Mesendoderm (in vitro differentiated cells): Measurements from ENCODE around the gene GSTM1.
"Not testable (repeated sequence)": the region's sequence is repeated elsewhere in the genome, so short reads cannot be mapped to it uniquely, and the experiment has no call there.

Experiments used
- DNase-seq: peaks from one replicate; pipeline ENCODE4 v3.0.0; 2013
- H2AK5ac ChIP-seq: 2 replicates; pipeline ENCODE4 v1.6.1; 2013; ENCODE audit warnings: low read length, inconsistent platforms
- H2BK120ac ChIP-seq: 2 replicates; pipeline ENCODE4 v1.6.1; 2013; ENCODE audit warnings: low read depth, mild to moderate bottlenecking, low read length, moderate library complexity, mixed read lengths
- H2BK15ac ChIP-seq: replicated peaks from 2 replicates; pipeline ENCODE4 v1.6.1; 2013; ENCODE audit warnings: low read depth, mild to moderate bottlenecking, moderate library complexity
- H2BK5ac ChIP-seq: 2 replicates; pipeline ENCODE4 v1.6.1; 2013; ENCODE audit warnings: low read length, inconsistent platforms
- H3K18ac ChIP-seq: 2 replicates; pipeline ENCODE4 v1.6.1; 2013; ENCODE audit warnings: mild to moderate bottlenecking, low read length, mixed read lengths
- H3K23ac ChIP-seq: one replicate; pipeline ENCODE4 v1.6.1; 2013; ENCODE audit warnings: low read length
- H3K27ac ChIP-seq: 2 replicates; pipeline ENCODE4 v1.5.1; 2013; ENCODE audit warnings: low read depth, mild to moderate bottlenecking, inconsistent platforms, low read length, moderate library complexity
- H3K27me3 ChIP-seq: 2 replicates; pipeline ENCODE4 v1.6.1; 2013; ENCODE audit warnings: low read length, control low read depth, mild to moderate bottlenecking, inconsistent platforms; ENCODE audit not compliant: insufficient read depth, poor library complexity
- H3K36me3 ChIP-seq: 2 replicates; pipeline ENCODE4 v1.6.1; 2013; ENCODE audit warnings: low read length, inconsistent platforms; ENCODE audit not compliant: control insufficient read depth, insufficient read depth
- H3K4ac ChIP-seq: one replicate; pipeline ENCODE4 v1.6.1; 2013; ENCODE audit warnings: low read depth, mild to moderate bottlenecking, low read length, moderate library complexity
- H3K4me1 ChIP-seq: 2 replicates; pipeline ENCODE4 v1.6.1; 2013; ENCODE audit warnings: low read depth, low read length, inconsistent platforms; ENCODE audit not compliant: control insufficient read depth
- H3K4me2 ChIP-seq: 2 replicates; pipeline ENCODE4 v1.6.1; 2013; ENCODE audit warnings: low read length
- H3K4me3 ChIP-seq: 2 replicates; pipeline ENCODE4 v1.5.1; 2013; ENCODE audit warnings: mild to moderate bottlenecking, low read length
- H3K56ac ChIP-seq: one replicate; pipeline ENCODE4 v1.6.1; 2013; ENCODE audit warnings: low read length
- H3K79me1 ChIP-seq: 2 replicates; pipeline ENCODE4 v1.6.1; 2013; ENCODE audit warnings: low read length, inconsistent platforms
- H3K79me2 ChIP-seq: 2 replicates; pipeline ENCODE4 v1.6.1; 2013; ENCODE audit warnings: mild to moderate bottlenecking, low read length; ENCODE audit not compliant: control insufficient read depth, insufficient read depth
- H3K9ac ChIP-seq: 2 replicates; pipeline ENCODE4 v1.6.1; 2013; ENCODE audit warnings: low read length, inconsistent platforms
- H4K5ac ChIP-seq: one replicate; pipeline ENCODE4 v1.6.1; 2013; ENCODE audit warnings: low read length
- H4K8ac ChIP-seq: one replicate; pipeline ENCODE4 v1.6.1; 2013; ENCODE audit warnings: low read depth, mild to moderate bottlenecking, control low read depth, low read length, moderate library complexity
- WGBS: extraction: QIAGEN DNeasy Blood & Tissue Kit; methylation state at CpG from one replicate; pipeline ENCODE4 v1.1.7; 2013; ENCODE audit warnings: low lambda C conversion rate, missing lambda C conversion rate; ENCODE audit not compliant: insufficient coverage; ENCODE audit errors: extremely low coverage; 5-methylcytosine and 5-hydroxymethylcytosine counted together

The GSTM1 gene

DNA sequence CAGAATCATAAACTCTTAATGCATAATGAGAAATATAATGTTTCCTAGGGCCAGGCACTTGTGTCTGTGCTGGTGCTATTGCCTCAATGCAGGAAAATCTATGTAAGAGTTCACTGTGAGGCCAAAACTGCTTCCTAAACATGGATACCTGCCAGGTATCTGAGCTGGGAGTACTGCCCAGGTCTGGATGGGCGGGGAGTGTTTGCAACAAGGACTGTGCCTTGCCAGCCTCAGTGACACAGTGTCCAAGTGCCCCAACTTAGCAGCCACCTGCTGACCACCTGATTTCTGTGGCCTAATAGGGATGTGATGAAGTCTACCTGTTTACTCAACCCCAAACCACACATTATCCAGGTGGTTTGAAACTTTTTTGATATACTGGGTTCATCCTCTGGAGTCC is 2.2 kb upstream of the GSTM1 start:
- H2BK5ac ChIP-seq, H3K27ac ChIP-seq, H3K4me1 ChIP-seq, H3K79me2 ChIP-seq, H2AK5ac ChIP-seq, H2BK120ac ChIP-seq, H3K18ac ChIP-seq, H3K4me3 ChIP-seq, H3K23ac ChIP-seq, H3K27me3 ChIP-seq, H4K5ac ChIP-seq, H3K4ac ChIP-seq, H3K79me1 ChIP-seq, H3K9ac ChIP-seq, H3K56ac ChIP-seq, DNase-seq, H4K8ac ChIP-seq, H2BK15ac ChIP-seq, H3K36me3 ChIP-seq, H3K4me2 ChIP-seq: not testable (repeated sequence)
- WGBS: no CpG with 5 or more reads among the region's 1 CpG

DNA sequence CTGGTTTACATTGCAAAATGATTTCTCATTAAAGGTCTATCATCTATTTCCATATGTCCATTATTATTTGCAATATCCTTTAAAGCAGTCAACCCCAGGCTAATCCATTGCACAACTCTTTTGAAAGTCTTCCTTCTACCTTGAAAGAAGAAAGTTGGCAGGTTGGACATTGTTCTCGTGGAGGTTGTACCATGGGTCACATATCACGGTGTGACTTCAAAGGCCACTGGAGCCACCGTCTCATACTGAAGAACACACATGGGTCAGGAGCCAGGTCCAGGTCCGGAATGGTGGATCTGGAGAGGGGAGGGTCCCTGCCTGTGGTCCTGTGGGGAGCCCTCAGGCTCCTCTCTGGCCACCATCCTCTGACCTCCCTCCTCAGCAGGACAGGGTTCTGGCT is 1.7 kb upstream of the GSTM1 start:
- H3K27ac ChIP-seq, H4K5ac ChIP-seq, H2AK5ac ChIP-seq, H3K4me3 ChIP-seq, H3K23ac ChIP-seq, H2BK15ac ChIP-seq, H3K4me1 ChIP-seq, H3K4ac ChIP-seq, H3K79me1 ChIP-seq, H2BK120ac ChIP-seq, H3K9ac ChIP-seq, H2BK5ac ChIP-seq, H3K36me3 ChIP-seq, DNase-seq, H3K79me2 ChIP-seq, H3K4me2 ChIP-seq, H4K8ac ChIP-seq, H3K27me3 ChIP-seq, H3K18ac ChIP-seq, H3K56ac ChIP-seq: not testable (repeated sequence)
- WGBS: no CpG with 5 or more reads among the region's 4 CpGs

DNA sequence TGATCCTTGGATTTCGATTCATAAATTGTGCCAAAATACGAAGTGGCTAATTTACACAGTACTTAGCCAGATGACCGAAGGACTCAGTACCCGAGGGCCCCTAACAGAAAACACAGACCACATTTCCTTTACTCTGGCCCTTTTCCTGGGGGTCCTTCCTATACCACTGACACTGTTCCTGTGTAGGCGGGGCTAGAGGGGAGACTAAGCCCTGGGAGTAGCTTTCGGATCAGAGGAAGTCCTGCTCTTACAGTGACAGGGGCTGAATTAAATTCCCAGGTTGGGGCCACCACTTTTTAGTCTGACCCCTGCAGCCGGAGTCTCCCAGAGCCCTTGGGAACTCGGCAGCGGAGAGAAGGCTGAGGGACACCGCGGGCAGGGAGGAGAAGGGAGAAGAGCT is 508 bp upstream of the GSTM1 start:
- H2BK5ac ChIP-seq, H3K4me1 ChIP-seq, H3K36me3 ChIP-seq, H3K79me1 ChIP-seq, H3K4ac ChIP-seq, H2BK15ac ChIP-seq, H3K4me3 ChIP-seq, H3K18ac ChIP-seq, H3K27ac ChIP-seq, H2AK5ac ChIP-seq, H2BK120ac ChIP-seq, H3K23ac ChIP-seq, H3K27me3 ChIP-seq, DNase-seq, H3K79me2 ChIP-seq, H4K5ac ChIP-seq, H4K8ac ChIP-seq: not testable (repeated sequence)
- no CpG with 5 or more reads among the region's 11 CpGs for WGBS
- peak overlapping the region; percentile 77 for H3K9ac ChIP-seq
- H3K4me2 ChIP-seq: peak overlapping the region; percentile 30
- H3K56ac ChIP-seq: peak overlapping the region; percentile 87

DNA sequence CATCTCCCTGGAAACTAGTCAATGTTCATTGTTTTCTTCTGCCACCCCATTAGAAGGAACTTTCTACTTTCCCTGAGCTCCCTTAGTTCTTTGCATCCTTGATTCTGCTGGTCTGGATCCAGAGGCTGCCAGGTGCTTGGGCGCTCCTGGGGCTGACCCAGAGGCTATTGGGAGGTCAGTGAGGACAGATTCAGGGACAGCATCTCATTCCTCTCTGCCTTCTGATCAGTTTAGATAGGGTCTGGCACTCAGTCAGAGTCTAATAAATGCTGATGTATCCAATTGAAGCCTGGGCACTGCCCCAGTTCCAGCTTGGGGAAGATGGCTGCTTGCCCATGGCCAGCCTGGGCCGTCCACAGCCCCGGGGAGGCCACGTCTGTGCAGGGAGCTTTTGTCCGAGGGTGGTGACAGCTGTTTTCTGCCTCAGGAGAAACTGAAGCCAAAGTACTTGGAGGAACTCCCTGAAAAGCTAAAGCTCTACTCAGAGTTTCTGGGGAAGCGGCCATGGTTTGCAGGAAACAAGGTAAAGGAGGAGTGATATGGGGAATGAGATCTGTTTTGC is 2.3 kb downstream of the GSTM1 start:
- Histone ChIP-seq H3K27me3 (no peaks in the 10 kb centered on the region), H3K4me2 (no peak overlapping the region), H3K18ac (no peak overlapping the region), H3K9ac (no peak overlapping the region), H4K8ac (no peak overlapping the region), H3K79me2 (no peaks in the 10 kb centered on the region), H2AK5ac (no peak overlapping the region), H2BK15ac (no peak overlapping the region), H3K36me3 (no peaks in the 10 kb centered on the region), H3K4me1 (no peaks in the 10 kb centered on the region), H3K79me1 (no peaks in the 10 kb centered on the region), H3K4me3 (no peak overlapping the region), H3K4ac (no peak overlapping the region), H2BK5ac (no peak overlapping the region), H3K23ac (no peak overlapping the region), H3K56ac (no peak overlapping the region), H2BK120ac (no peak overlapping the region), H4K5ac (no peak overlapping the region), H3K27ac (no peak overlapping the region)
- no peak for DNase-seq
- whole genome bisulfite sequencing: no CpG with 5 or more reads among the region's 6 CpGs

DNA sequence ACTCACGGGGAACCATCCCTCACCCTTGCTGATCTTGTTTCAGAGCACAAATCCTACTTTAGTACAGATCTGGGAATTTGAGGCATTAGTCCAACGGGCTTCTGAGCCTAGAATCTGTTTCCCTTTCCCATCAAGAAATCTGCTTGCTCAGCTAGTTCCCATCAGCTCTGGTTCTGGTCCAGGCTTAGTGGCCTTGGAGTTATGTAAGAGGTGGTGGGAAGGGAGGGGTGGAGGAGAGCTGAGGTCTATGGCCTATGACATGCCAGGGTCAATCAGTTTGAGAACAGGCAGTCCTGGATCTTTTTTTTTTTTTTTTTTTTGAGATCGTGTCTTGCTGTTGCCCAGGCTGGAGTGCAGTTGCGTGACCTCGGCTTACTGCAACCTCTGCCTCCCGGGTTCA is 4.1 kb downstream of the GSTM1 start:
- no peak overlapping the region for H2BK5ac ChIP-seq

DNA sequence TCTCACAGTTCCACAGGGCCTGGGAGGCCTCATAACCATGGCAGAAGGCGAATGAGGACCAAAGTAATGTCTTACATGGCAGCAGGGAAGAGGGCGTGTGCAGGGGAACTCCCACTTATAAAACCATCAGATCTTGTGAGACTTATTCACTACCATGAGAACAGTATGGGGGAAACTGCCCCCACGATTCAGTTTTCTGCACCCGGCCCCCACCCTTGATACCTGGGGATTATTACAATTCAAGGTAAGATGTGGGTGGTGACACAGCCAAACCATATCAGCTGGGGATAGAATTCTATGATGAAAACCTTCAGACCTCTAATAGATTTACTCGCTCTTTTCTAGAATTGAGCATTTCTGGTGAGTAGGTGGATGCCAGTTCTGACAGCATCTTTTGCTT is 6.8 kb downstream of the GSTM1 start:
- not testable (repeated sequence) for H2BK15ac ChIP-seq, H3K9ac ChIP-seq, H4K8ac ChIP-seq, H3K79me2 ChIP-seq, H4K5ac ChIP-seq, H3K27me3 ChIP-seq, H3K27ac ChIP-seq, H2BK120ac ChIP-seq, H3K36me3 ChIP-seq, H3K4me1 ChIP-seq, H3K23ac ChIP-seq, H3K18ac ChIP-seq, H3K4me2 ChIP-seq, H3K4me3 ChIP-seq, H3K56ac ChIP-seq, H2AK5ac ChIP-seq, H2BK5ac ChIP-seq, DNase-seq, H3K79me1 ChIP-seq, H3K4ac ChIP-seq
- WGBS: no CpG with 5 or more reads among the region's 5 CpGs

More for the DNA sequence above, 4.1 kb downstream of the GSTM1 start:
- Histone ChIP-seq H3K4ac (no peak overlapping the region), H3K27ac (no peak overlapping the region), H3K79me2 (no peaks in the 10 kb centered on the region), H3K4me2 (no peak overlapping the region), H3K9ac (no peak overlapping the region), H4K8ac (no peak overlapping the region), H3K36me3 (no peaks in the 10 kb centered on the region), H4K5ac (no peak overlapping the region), H2BK15ac (no peak overlapping the region), H3K4me1 (no peaks in the 10 kb centered on the region), H3K79me1 (no peaks in the 10 kb centered on the region), H3K56ac (no peak overlapping the region), H3K27me3 (no peaks in the 10 kb centered on the region), H2AK5ac (no peak overlapping the region), H3K18ac (no peak overlapping the region), H2BK120ac (no peak overlapping the region), H3K23ac (no peak overlapping the region), H3K4me3 (no peak overlapping the region)
- no peak for DNase-seq
- no CpG with 5 or more reads among the region's 6 CpGs for WGBS
